Mammary epithelial cell (primary cell): Measurements from ENCODE around the gene PPP1R16B.

Experiments
- EZH2 ChIP-seq: IDR thresholded peaks from 2 replicates; pipeline ENCODE4 v1.6.1; 2012; ENCODE audit warnings: low read length, inconsistent platforms, borderline replicate concordance
- TF ChIP-seq, protein P1 (sequence below), 2 donors: IDR thresholded peaks in 1 of 2; conservative IDR thresholded peaks in 1 of 2; 2 replicates each; pipeline ENCODE4 v1.5.1; 2011 to 2012; ENCODE audit warnings: inconsistent platforms in 2 of 2, low read length in 2 of 2, mild to moderate bottlenecking in 2 of 2, control low read depth in 1 of 2, low read depth in 1 of 2; ENCODE audit not compliant: insufficient read depth in 1 of 2; ENCODE audit errors: extremely low read depth in 1 of 2

DNA sequence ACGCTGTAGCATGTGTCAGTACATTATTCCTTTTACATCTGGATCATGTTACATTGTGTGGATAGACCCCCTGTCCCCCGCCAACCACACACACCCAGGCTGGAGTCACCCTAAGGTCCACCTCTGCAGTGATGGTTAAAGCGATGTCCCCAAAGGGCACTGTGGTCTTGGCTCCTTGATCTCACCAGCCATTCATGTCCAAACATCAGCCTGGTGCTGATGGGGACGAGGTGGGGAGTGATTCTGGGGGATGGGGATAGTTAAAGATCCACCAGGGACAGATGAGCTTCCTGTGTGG is 61.5 kb downstream of the PPP1R16B start:
- TF ChIP-seq, protein P1, sequence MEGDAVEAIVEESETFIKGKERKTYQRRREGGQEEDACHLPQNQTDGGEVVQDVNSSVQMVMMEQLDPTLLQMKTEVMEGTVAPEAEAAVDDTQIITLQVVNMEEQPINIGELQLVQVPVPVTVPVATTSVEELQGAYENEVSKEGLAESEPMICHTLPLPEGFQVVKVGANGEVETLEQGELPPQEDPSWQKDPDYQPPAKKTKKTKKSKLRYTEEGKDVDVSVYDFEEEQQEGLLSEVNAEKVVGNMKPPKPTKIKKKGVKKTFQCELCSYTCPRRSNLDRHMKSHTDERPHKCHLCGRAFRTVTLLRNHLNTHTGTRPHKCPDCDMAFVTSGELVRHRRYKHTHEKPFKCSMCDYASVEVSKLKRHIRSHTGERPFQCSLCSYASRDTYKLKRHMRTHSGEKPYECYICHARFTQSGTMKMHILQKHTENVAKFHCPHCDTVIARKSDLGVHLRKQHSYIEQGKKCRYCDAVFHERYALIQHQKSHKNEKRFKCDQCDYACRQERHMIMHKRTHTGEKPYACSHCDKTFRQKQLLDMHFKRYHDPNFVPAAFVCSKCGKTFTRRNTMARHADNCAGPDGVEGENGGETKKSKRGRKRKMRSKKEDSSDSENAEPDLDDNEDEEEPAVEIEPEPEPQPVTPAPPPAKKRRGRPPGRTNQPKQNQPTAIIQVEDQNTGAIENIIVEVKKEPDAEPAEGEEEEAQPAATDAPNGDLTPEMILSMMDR (conservative IDR thresholded peaks at IDR 0.05 in 1 of 2, IDR thresholded peaks at IDR 0.05 in 1 of 2; ENCODE audit: extremely low read depth in 1 of 2, insufficient read depth in 1 of 2, low read depth in 1 of 2, low read length in 2 of 2): no peak
- TF ChIP-seq EZH2: no peak
